HCT116 (cell line): ENCODE measurements around the gene PBX1. TPM values are rescaled to one million over a fixed set of nuclear protein-coding genes. Genes with fewer than 3 reads are reported as not detected.

ENCODE experiments used
- ATAC-seq: fragments of 200-7000 bp; cut with Tn5 transposase; 2 replicates; pipeline ENCODE4 v1.9.1; 2020; ENCODE audit warnings: mild to moderate bottlenecking, moderate library complexity
- BruUV-seq: library from RNA; stranded (reverse); fragments of 400-500 nt; replicated peaks from 2 replicates; lab custom pipeline; 2021; lab: Mats Ljungman, UMichigan
- CTCF ChIA-PET: fragments of 300-600 bp; sonication (Branson Sonifier 250); formaldehyde crosslinking; loops from one replicate; lab custom pipeline; 2021; ENCODE audit warnings: antibody characterized with exemption; lab: Charles Lee
- POLR2A ChIA-PET: fragments of 300-600, 350-600 bp; sonication (Branson Sonifier 250); formaldehyde crosslinking; loops from one replicate; lab custom pipeline; 2021; ENCODE audit warnings: antibody characterized with exemption; lab: Charles Lee
- RAD21 ChIA-PET, 2 experiments: fragments of 300-600 bp; sonication (Branson Sonifier 250); formaldehyde crosslinking; loops; one replicate each; lab custom pipeline; 2023; ENCODE audit warnings: low total read pairs in 2 of 2; ENCODE audit not compliant: uncharacterized antibody in 2 of 2, unreplicated experiment in 2 of 2, low non-redundant PET in 1 of 2; lab: Charles Lee
- DNase-seq: peaks from one replicate; pipeline ENCODE4 v3.0.0-alpha.2; 2010; ENCODE audit warnings: low read depth, low spot score
- H2AFZ ChIP-seq: fragments of 200-600 bp; shearing (Covaris generic), sonication (generic); 2 replicates; pipeline ENCODE4 v1.6.1; 2017; ENCODE audit warnings: low read depth, mixed run types, mixed read lengths, antibody characterized with exemption, low read length; ENCODE audit not compliant: poor library complexity, severe bottlenecking
- H3K27ac ChIP-seq: 2 replicates; pipeline ENCODE4 v1.5.1; 2012; ENCODE audit warnings: low read depth, low read length
- H3K27me3 ChIP-seq: fragments of 200-600 bp; sonication (generic); 2 replicates; pipeline ENCODE4 v1.6.1; 2016; ENCODE audit warnings: mixed run types, low read length, mixed read lengths; ENCODE audit not compliant: insufficient read depth
- H3K36me3 ChIP-seq, 2 experiments: fragments of 200-500 bp in 1 of 2; fragments of 200-600 bp in 1 of 2; sonication (Bioruptor generic) in 1 of 2; sonication (generic) in 1 of 2; 2 replicates each; pipeline versions ENCODE4 v1.5.1 to v1.6.1; 2014 to 2016; ENCODE audit warnings: low read length in 2 of 2, inconsistent platforms in 1 of 2, mixed read lengths in 1 of 2, mixed run types in 1 of 2; ENCODE audit not compliant: insufficient read depth in 2 of 2, control insufficient read depth in 1 of 2
- H3K4me1 ChIP-seq, 2 experiments: fragments of 200-600 bp in 1 of 2; sonication (generic) in 1 of 2; 2 replicates each; pipeline versions ENCODE4 v1.5.1 to v1.6.1; 2012 to 2017; ENCODE audit warnings: low read length in 2 of 2, inconsistent platforms in 1 of 2, mild to moderate bottlenecking in 1 of 2, mixed read lengths in 1 of 2, mixed run types in 1 of 2, moderate library complexity in 1 of 2; ENCODE audit not compliant: insufficient read depth in 2 of 2, control insufficient read depth in 1 of 2
- H3K4me2 ChIP-seq: fragments of 200-600 bp; sonication (generic); 2 replicates; pipeline ENCODE4 v1.6.1; 2017; ENCODE audit warnings: mixed run types, low read length, mixed read lengths
- H3K4me3 ChIP-seq, 2 experiments: fragments of 200-600 bp in 1 of 2; sonication (generic) in 1 of 2; replicated peaks in 1 of 2; 2 replicates each; pipeline ENCODE4 v1.5.1; 2011 to 2016; ENCODE audit warnings: low read length in 2 of 2, control low read depth in 1 of 2, low read depth in 1 of 2, mild to moderate bottlenecking in 1 of 2, mixed read lengths in 1 of 2, mixed run types in 1 of 2
- H3K79me2 ChIP-seq: fragments of 200-600 bp; sonication (generic); 2 replicates; pipeline ENCODE4 v1.6.1; 2017; ENCODE audit warnings: mild to moderate bottlenecking, mixed run types, low read length, moderate library complexity, mixed read lengths; ENCODE audit not compliant: insufficient read depth
- H3K9ac ChIP-seq: fragments of 200-600 bp; sonication (generic); 2 replicates; pipeline ENCODE4 v1.6.1; 2016; ENCODE audit warnings: low read length, mixed read lengths
- H3K9me2 ChIP-seq: fragments of 200-600 bp; sonication (generic), shearing (Covaris generic); 2 replicates; pipeline ENCODE4 v1.6.1; 2017; ENCODE audit warnings: mixed run types, mild to moderate bottlenecking, moderate library complexity; ENCODE audit not compliant: insufficient read depth
- H3K9me3 ChIP-seq, 2 experiments: fragments of 200-500 bp in 1 of 2; fragments of 200-600 bp in 1 of 2; sonication (Bioruptor generic) in 1 of 2; sonication (generic) in 1 of 2; 2 replicates each; pipeline ENCODE4 v1.6.1; 2014 to 2017; ENCODE audit warnings: low read length in 2 of 2, mixed read lengths in 2 of 2, inconsistent platforms in 1 of 2, low read depth in 1 of 2, mild to moderate bottlenecking in 1 of 2, mixed run types in 1 of 2, moderate library complexity in 1 of 2; ENCODE audit not compliant: control insufficient read depth in 1 of 2, insufficient read depth in 1 of 2
- H4K20me1 ChIP-seq: fragments of 200-600 bp; sonication (generic), shearing (Covaris generic); 2 replicates; pipeline ENCODE4 v1.6.1; 2017; ENCODE audit warnings: mixed run types, mild to moderate bottlenecking, moderate library complexity; ENCODE audit not compliant: insufficient read depth
- CBX3 ChIP-seq: IDR thresholded peaks from 2 replicates; pipeline ENCODE4 v1.6.1; 2012; ENCODE audit warnings: low read depth
- CEBPB ChIP-seq: IDR thresholded peaks from 2 replicates; pipeline ENCODE4 v1.6.1; 2012; ENCODE audit warnings: low read depth
- EGR1 ChIP-seq: IDR thresholded peaks from 2 replicates; pipeline ENCODE4 v1.6.1; 2012; ENCODE audit warnings: low read depth
- ELF1 ChIP-seq: IDR thresholded peaks from 2 replicates; pipeline ENCODE4 v1.6.1; 2012; ENCODE audit warnings: low read depth, borderline replicate concordance
- EZH2 ChIP-seq: fragments of 200-600 bp; sonication (generic); IDR thresholded peaks from 2 replicates; pipeline ENCODE4 v1.6.1; 2017; ENCODE audit warnings: antibody characterized with exemption, mixed run types
- FOSL1 ChIP-seq: IDR thresholded peaks from 2 replicates; pipeline ENCODE4 v1.6.1; 2012; ENCODE audit warnings: low read depth
- POLR2AphosphoS5 ChIP-seq: IDR thresholded peaks from 2 replicates; pipeline ENCODE4 v1.6.1; 2011; ENCODE audit warnings: mild to moderate bottlenecking, low read depth, low read length, moderate library complexity
- RAD21 ChIP-seq: IDR thresholded peaks from 2 replicates; pipeline ENCODE4 v1.6.1; 2012; ENCODE audit warnings: low read depth, mild to moderate bottlenecking
- SIN3A ChIP-seq: IDR thresholded peaks from 2 replicates; pipeline ENCODE4 v1.6.1; 2012; ENCODE audit warnings: low read depth
- SP1 ChIP-seq: IDR thresholded peaks from 2 replicates; pipeline ENCODE4 v1.6.1; 2012; ENCODE audit warnings: low read depth
- SRF ChIP-seq: IDR thresholded peaks from 2 replicates; pipeline ENCODE4 v1.6.1; 2012; ENCODE audit warnings: low read depth
- YY1 ChIP-seq: IDR thresholded peaks from 2 replicates; pipeline ENCODE4 v1.6.1; 2011; ENCODE audit warnings: low read length, low read depth, moderate library complexity, mild to moderate bottlenecking; ENCODE audit not compliant: insufficient replicate concordance; ENCODE audit errors: extremely low read depth
- ZNF274 ChIP-seq: fragments of 200-500 bp; sonication (Bioruptor generic); IDR thresholded peaks from 2 replicates; pipeline ENCODE4 v1.6.1; 2014; ENCODE audit warnings: mild to moderate bottlenecking, low read depth, low read length, inconsistent platforms
- intact Hi-C: fragments of 100-400 bp; cut with micrococcal nuclease; formaldehyde crosslinking; loops from 2 replicates; pipeline ENCODE4 v1.10.0; 2022
- total RNA-seq: library from RNA; stranded (reverse); gene quantifications from one replicate; pipeline ENCODE4 v1.2.1, GENCODE V29; 2021; ENCODE audit not compliant: unreplicated experiment
- TF ChIP-seq, protein P1 (sequence below), 3 experiments: fragments of 200-600 bp in 1 of 3; sonication (generic) in 1 of 3; IDR thresholded peaks in 2 of 3; conservative IDR thresholded peaks in 1 of 3; 2 replicates each; pipeline ENCODE4 v1.5.1; 2012 to 2017; ENCODE audit warnings: low read depth in 2 of 3, low read length in 2 of 3, antibody characterized with exemption in 1 of 3, borderline replicate concordance in 1 of 3, control low read depth in 1 of 3, mild to moderate bottlenecking in 1 of 3, mixed read lengths in 1 of 3, mixed run types in 1 of 3, moderate library complexity in 1 of 3; ENCODE audit not compliant: insufficient read depth in 1 of 3
- TF ChIP-seq, protein P2 (sequence below): IDR thresholded peaks from 2 replicates; pipeline ENCODE4 v1.6.1; 2012; ENCODE audit warnings: low read depth

PBX1 gene
- total RNA-seq, 1 experiment from 2014 or later, result 29.6 TPM

DNA sequence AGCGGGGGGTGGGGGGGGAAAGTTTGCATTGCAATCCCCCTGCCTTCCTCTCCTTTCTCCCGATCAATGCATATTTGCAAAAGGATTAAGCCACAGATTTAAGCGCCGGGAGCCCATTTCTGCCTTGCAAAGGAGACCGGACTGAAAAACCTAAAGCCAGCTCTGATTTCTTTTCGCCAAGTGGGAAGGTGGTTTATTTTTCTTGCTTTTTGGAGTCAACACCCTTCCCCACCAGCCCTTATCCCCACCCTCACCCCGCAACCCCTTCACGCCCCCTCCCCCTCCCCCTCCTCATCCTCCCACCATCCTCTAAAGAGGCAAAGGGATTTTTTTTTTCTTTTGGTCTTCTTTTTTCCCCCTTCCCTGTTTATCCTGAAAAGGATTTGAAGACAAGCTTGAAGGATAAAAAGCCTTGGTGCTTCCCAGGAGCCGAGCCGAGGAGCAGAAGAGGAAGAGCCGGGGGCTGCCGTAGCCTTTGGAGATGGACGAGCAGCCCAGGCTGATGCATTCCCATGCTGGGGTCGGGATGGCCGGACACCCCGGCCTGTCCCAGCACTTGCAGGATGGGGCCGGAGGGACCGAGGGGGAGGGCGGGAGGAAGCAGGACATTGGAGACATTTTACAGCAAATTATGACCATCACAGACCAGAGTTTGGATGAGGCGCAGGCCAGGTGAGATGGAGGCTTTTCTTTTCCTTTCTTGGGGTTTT is 513 bp downstream of the PBX1 start:
- H3K9me2 ChIP-seq, result no peaks in the 10 kb centered on the region
- no peaks in the 10 kb centered on the region for H3K27me3 ChIP-seq
- POLR2A ChIA-PET, result interaction anchor here (0.7 to 1.3 kb wide), 5 partner anchors 16 to 992 kb away, joined by 3 to 5 read pairs (median 5); no protein-coding TSS in a partner anchor
- peaks cover 11 to 14% of the 10 kb centered on the region in 2 experiments; a peak in 3 of 4 replicates for H3K4me1 ChIP-seq
- ATAC-seq, result no peak
- H3K9me3 ChIP-seq, result no peaks in the 10 kb centered on the region
- TF ChIP-seq SRF (no peak), POLR2AphosphoS5 (no peak), EGR1 (no peak), SP1 (no peak), RAD21 (no peak), CBX3 (no peak)
- no TSS peak for BruUV-seq
- H3K36me3 ChIP-seq, result no peaks in the 10 kb centered on the region
- DNase-seq, result no peak
- H3K79me2 ChIP-seq, result no peaks in the 10 kb centered on the region
- no peak overlapping the region for H2AFZ ChIP-seq
- CTCF ChIA-PET, result interaction anchor here (1.2 kb wide), 1 partner anchor 55 kb away, joined by 3 read pairs; no protein-coding TSS in a partner anchor
- peak overlapping the region; percentile 54 to 57 for H3K4me3 ChIP-seq
- RAD21 ChIA-PET, result no interaction called here
- peak overlapping the region; percentile 83 for H3K4me2 ChIP-seq
- H3K9ac ChIP-seq, result no peak overlapping the region
- no peaks in the 10 kb centered on the region for H4K20me1 ChIP-seq
- no peak overlapping the region for H3K27ac ChIP-seq
- intact Hi-C loops, result loop anchor here (2.0 kb wide), 1 partner anchor 43 kb away; no protein-coding TSS in a partner anchor

DNA sequence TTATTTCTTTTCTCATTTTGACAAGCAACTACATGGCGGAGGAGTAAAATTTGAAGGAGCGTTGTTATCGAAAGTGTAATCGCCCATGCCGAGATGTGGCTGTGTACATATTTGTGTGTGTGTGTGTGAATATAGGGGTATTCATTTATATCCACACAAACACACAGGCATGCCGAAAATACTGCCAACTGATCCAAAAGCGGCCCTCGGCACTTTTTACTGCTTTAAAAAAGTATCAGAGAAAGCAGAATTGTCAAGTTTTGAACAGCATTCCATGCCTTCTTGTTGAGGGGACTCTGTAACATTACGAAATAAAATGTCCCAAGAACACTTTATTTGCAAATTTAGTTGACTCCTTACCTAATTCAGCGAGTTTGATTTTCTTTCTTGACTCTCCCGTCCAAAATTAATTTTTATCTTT is 1.1 kb downstream of the PBX1 start:
- Histone ChIP-seq H3K4me3 (0 out of 4 replicates have a peak overlapping the region, but pooled peaks of 1 of the 2 experiments have one; percentile 54), H3K9me2 (no peaks in the 10 kb centered on the region), H3K27ac (no peak overlapping the region), H3K9ac (no peak overlapping the region), H3K9me3 (no peaks in the 10 kb centered on the region), H3K79me2 (no peaks in the 10 kb centered on the region), H3K4me1 (peaks cover 11 to 14% of the 10 kb centered on the region in 2 experiments; a peak in 3 of 4 replicates), H3K27me3 (no peaks in the 10 kb centered on the region), H2AFZ (no peak overlapping the region), H3K36me3 (no peaks in the 10 kb centered on the region), H3K4me2 (peak overlapping the region; percentile 83), H4K20me1 (no peaks in the 10 kb centered on the region)
- intact Hi-C loops, result no loop called here
- no peak for ATAC-seq
- no peak for DNase-seq
- BruUV-seq, result TSS peak; percentile 54
- ChIA-PET CTCF (no interaction called here), RAD21 (no interaction called here), POLR2A (no interaction called here)
- no peak for TF ChIP-seq ZNF274
- TF ChIP-seq, protein P1, sequence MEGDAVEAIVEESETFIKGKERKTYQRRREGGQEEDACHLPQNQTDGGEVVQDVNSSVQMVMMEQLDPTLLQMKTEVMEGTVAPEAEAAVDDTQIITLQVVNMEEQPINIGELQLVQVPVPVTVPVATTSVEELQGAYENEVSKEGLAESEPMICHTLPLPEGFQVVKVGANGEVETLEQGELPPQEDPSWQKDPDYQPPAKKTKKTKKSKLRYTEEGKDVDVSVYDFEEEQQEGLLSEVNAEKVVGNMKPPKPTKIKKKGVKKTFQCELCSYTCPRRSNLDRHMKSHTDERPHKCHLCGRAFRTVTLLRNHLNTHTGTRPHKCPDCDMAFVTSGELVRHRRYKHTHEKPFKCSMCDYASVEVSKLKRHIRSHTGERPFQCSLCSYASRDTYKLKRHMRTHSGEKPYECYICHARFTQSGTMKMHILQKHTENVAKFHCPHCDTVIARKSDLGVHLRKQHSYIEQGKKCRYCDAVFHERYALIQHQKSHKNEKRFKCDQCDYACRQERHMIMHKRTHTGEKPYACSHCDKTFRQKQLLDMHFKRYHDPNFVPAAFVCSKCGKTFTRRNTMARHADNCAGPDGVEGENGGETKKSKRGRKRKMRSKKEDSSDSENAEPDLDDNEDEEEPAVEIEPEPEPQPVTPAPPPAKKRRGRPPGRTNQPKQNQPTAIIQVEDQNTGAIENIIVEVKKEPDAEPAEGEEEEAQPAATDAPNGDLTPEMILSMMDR (IDR thresholded peaks at IDR 0.05 in 2 of 3, conservative IDR thresholded peaks at IDR 0.05 in 1 of 3; ENCODE audit: borderline replicate concordance in 1 of 3, insufficient read depth in 1 of 3, low read depth in 2 of 3, low read length in 2 of 3), result no peak
- TF ChIP-seq SIN3A, result no peak
- TF ChIP-seq, protein P2, sequence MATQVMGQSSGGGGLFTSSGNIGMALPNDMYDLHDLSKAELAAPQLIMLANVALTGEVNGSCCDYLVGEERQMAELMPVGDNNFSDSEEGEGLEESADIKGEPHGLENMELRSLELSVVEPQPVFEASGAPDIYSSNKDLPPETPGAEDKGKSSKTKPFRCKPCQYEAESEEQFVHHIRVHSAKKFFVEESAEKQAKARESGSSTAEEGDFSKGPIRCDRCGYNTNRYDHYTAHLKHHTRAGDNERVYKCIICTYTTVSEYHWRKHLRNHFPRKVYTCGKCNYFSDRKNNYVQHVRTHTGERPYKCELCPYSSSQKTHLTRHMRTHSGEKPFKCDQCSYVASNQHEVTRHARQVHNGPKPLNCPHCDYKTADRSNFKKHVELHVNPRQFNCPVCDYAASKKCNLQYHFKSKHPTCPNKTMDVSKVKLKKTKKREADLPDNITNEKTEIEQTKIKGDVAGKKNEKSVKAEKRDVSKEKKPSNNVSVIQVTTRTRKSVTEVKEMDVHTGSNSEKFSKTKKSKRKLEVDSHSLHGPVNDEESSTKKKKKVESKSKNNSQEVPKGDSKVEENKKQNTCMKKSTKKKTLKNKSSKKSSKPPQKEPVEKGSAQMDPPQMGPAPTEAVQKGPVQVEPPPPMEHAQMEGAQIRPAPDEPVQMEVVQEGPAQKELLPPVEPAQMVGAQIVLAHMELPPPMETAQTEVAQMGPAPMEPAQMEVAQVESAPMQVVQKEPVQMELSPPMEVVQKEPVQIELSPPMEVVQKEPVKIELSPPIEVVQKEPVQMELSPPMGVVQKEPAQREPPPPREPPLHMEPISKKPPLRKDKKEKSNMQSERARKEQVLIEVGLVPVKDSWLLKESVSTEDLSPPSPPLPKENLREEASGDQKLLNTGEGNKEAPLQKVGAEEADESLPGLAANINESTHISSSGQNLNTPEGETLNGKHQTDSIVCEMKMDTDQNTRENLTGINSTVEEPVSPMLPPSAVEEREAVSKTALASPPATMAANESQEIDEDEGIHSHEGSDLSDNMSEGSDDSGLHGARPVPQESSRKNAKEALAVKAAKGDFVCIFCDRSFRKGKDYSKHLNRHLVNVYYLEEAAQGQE, result no peak
- TF ChIP-seq EGR1, result no peak
- no peak for TF ChIP-seq CBX3
- TF ChIP-seq RAD21, result no peak
- TF ChIP-seq ELF1, result no peak
- TF ChIP-seq YY1, result no peak
- TF ChIP-seq CEBPB, result no peak
- TF ChIP-seq EZH2, result no peak
- TF ChIP-seq FOSL1, result no peak
